ENCODE measurements around the gene S100A10.

Gene S100A10

GRCh38 chr1:152024223-152024622, 30.6 kb upstream of the S100A10 start:
- in situ Hi-C loops (cut with HindIII; ENCODE audit: low sequenced_read_pairs): loop anchor here (25.0 kb wide), 1 partner anchor 112 kb away; the partner anchor contains the start of gene THEM4
- DNase-seq (ENCODE audit: low read depth, low spot score): no peak
- TF ChIP-seq CTCF (IDR thresholded peaks at IDR 0.05; ENCODE audit: low read depth, low read length): no peak
- H3K4me3 ChIP-seq (ENCODE audit: low read depth, low read length): no peak overlapping the region

- no peak for TF ChIP-seq CTCF (IDR thresholded peaks at IDR 0.05; ENCODE audit: low read depth, low read length)
- in situ Hi-C loops (cut with HindIII; ENCODE audit: low sequenced_read_pairs): loop anchor here (25.0 kb wide), 1 partner anchor 111 kb away; the partner anchor contains the start of gene THEM4
- no peak overlapping the region for H3K4me3 ChIP-seq (ENCODE audit: low read depth, low read length)
- DNase-seq (ENCODE audit: low read depth, low spot score): no peak
These were observed 29.6 kb upstream of the S100A10 start for GRCh38 chr1:152023221-152023620.

GRCh38 chr1:152022474-152022873, 28.8 kb upstream of the S100A10 start:
- no peak overlapping the region for H3K4me3 ChIP-seq (ENCODE audit: low read depth, low read length)
- TF ChIP-seq CTCF (IDR thresholded peaks at IDR 0.05; ENCODE audit: low read depth, low read length): no peak
- no peak for DNase-seq (ENCODE audit: low read depth, low spot score)
- in situ Hi-C loops (cut with HindIII; ENCODE audit: low sequenced_read_pairs): loop anchor here (25.0 kb wide), 1 partner anchor 110 kb away; the partner anchor contains the start of gene THEM4

GRCh38 chr1:152021569-152021968, 27.9 kb upstream of the S100A10 start:
- in situ Hi-C loops (cut with HindIII; ENCODE audit: low sequenced_read_pairs): loop anchor here (25.0 kb wide), 1 partner anchor 109 kb away; the partner anchor contains the start of gene THEM4
- TF ChIP-seq CTCF (IDR thresholded peaks at IDR 0.05; ENCODE audit: low read depth, low read length): no peak
- no peak overlapping the region for H3K4me3 ChIP-seq (ENCODE audit: low read depth, low read length)
- DNase-seq (ENCODE audit: low read depth, low spot score): no peak

- in situ Hi-C loops (cut with HindIII; ENCODE audit: low sequenced_read_pairs): loop anchor here (25.0 kb wide), 1 partner anchor 109 kb away; the partner anchor contains the start of gene THEM4
- H3K4me3 ChIP-seq (ENCODE audit: low read depth, low read length): no peak overlapping the region
- no peak for DNase-seq (ENCODE audit: low read depth, low spot score)
- TF ChIP-seq CTCF (IDR thresholded peaks at IDR 0.05; ENCODE audit: low read depth, low read length): no peak
These were observed 27.2 kb upstream of the S100A10 start for GRCh38 chr1:152020849-152021248.

GRCh38 chr1:152018537-152018936, 24.9 kb upstream of the S100A10 start:
- TF ChIP-seq CTCF (IDR thresholded peaks at IDR 0.05; ENCODE audit: low read depth, low read length): peak; percentile 52
- no peak overlapping the region for H3K4me3 ChIP-seq (ENCODE audit: low read depth, low read length)
- no peak for DNase-seq (ENCODE audit: low read depth, low spot score)
- in situ Hi-C loops (cut with HindIII; ENCODE audit: low sequenced_read_pairs): loop anchor here (25.0 kb wide), 1 partner anchor 106 kb away; the partner anchor contains the start of gene THEM4

Measured in astrocyte of the spinal cord (primary cell).